Kidney (tissue), 14 donors: Measurements from ENCODE around the gene CACNA2D1. TPM values are rescaled to one million over a fixed set of nuclear protein-coding genes. Genes with fewer than 3 reads are reported as not detected.

Experiments
- DNase-seq, 5 donors: peaks; one replicate each; pipeline ENCODE4 v3.0.0-alpha.2; 2013 to 2020
- FAIRE-seq: peaks from 2 replicates; lab custom pipeline; 2012; peaks lifted over from hg19 to GRCh38; lab: Jason Lieb, UNC
- H3K27ac ChIP-seq, 2 donors: one replicate each; pipeline ENCODE4 v1.7.0; 2013; ENCODE audit warnings: low read depth in 2 of 2, low read length in 2 of 2, inconsistent platforms in 1 of 2
- H3K27me3 ChIP-seq: one replicate; pipeline ENCODE4 v1.7.1; 2013; ENCODE audit warnings: low read length, inconsistent platforms; ENCODE audit not compliant: control insufficient read depth, insufficient read depth
- H3K36me3 ChIP-seq, 3 donors: one replicate each; pipeline versions ENCODE4 v1.7.0 to v1.7.1; 2013; ENCODE audit warnings: low read length in 3 of 3, control low read depth in 1 of 3, inconsistent platforms in 1 of 3; ENCODE audit not compliant: insufficient read depth in 3 of 3, control insufficient read depth in 2 of 3
- H3K4me1 ChIP-seq, 3 donors: one replicate each; pipeline versions ENCODE4 v1.7.0 to v1.7.1; 2013; ENCODE audit warnings: low read length in 3 of 3, inconsistent platforms in 1 of 3, low read depth in 1 of 3; ENCODE audit not compliant: control insufficient read depth in 2 of 3, insufficient read depth in 2 of 3
- H3K4me3 ChIP-seq, 3 donors: one replicate each; pipeline versions ENCODE4 v1.7.0 to v1.8.1; 2013; ENCODE audit warnings: low read length in 3 of 3, control low read depth in 1 of 3, inconsistent platforms in 1 of 3
- H3K9ac ChIP-seq, 3 donors: one replicate each; pipeline versions ENCODE4 v1.7.0 to v1.7.1; 2013; ENCODE audit warnings: low read length in 3 of 3, control low read depth in 1 of 3, inconsistent platforms in 1 of 3
- H3K9me3 ChIP-seq, 3 donors: one replicate each; pipeline versions ENCODE4 v1.7.0 to v1.7.1; 2013; ENCODE audit warnings: low read length in 3 of 3, control low read depth in 1 of 3, inconsistent platforms in 1 of 3; ENCODE audit not compliant: control insufficient read depth in 2 of 3, insufficient read depth in 1 of 3
- CTCF ChIP-seq: IDR thresholded peaks from 3 replicates; pipeline ENCODE4 v1.5.1; 2012; ENCODE audit warnings: mild to moderate bottlenecking, moderate library complexity, borderline replicate concordance; ENCODE audit not compliant: insufficient read depth; ENCODE audit errors: extremely low read depth
- intact Hi-C: fragments of 100-400 bp; cut with DNase I; formaldehyde crosslinking; loops from one replicate; pipeline ENCODE4 v1.11.1; 2022
- polyA plus RNA-seq: library from polyadenylated mRNA; stranded (reverse); fragments of 350-450 nt; fragmentation: Illumina TruSeq; extraction: RNeasy Lipid Tissue Mini Kit (QIAGEN cat#74804); gene quantifications from one replicate; pipeline ENCODE4 v1.2.3, GENCODE V29; 2014; ENCODE audit warnings: low read depth, low replicate concordance; ENCODE audit not compliant: insufficient read depth
- total RNA-seq: library from RNA; stranded (reverse); fragmentation: NEBNext Ultra II Directional; extraction: Animal tissue kit (Norgen Biotek cat#: 25700); gene quantifications from one replicate; pipeline ENCODE4 v1.2.1, GENCODE V29; 2021
- donor health status: control.
- donor health status: control.
- donor health status: control.
- donor health status: control.
- donor health status: control.
- donor health status: DM: yes; HTN: yes; CAD: no.
- donor health status: Normal renal cell carcinoma (clear cell type).

Gene CACNA2D1
- total and polyA plus RNA-seq, 2 donors from 2014 or later, result 3.5 to 18.3 TPM

GRCh38 chr7:82188636-82189035 lies 254.9 kb downstream of the CACNA2D1 start:
- no peaks in the 10 kb centered on the region for H3K9me3 ChIP-seq
- no peaks in the 10 kb centered on the region for H3K27me3 ChIP-seq
- no peak for DNase-seq
- no peak overlapping the region for H3K4me3 ChIP-seq
- H3K36me3 ChIP-seq, result no peaks in the 10 kb centered on the region
- H3K9ac ChIP-seq, result no peak overlapping the region
- no peak for TF ChIP-seq CTCF
- no peak overlapping the region for H3K27ac ChIP-seq
- H3K4me1 ChIP-seq, result no peaks in the 10 kb centered on the region
- FAIRE-seq, result no peak
- intact Hi-C loops, result no loop called here

- TF ChIP-seq CTCF, result no peak
- Histone ChIP-seq H3K9me3 (no peaks in the 10 kb centered on the region), H3K9ac (no peak overlapping the region), H3K36me3 (no peaks in the 10 kb centered on the region), H3K4me1 (no peaks in the 10 kb centered on the region), H3K27me3 (no peaks in the 10 kb centered on the region), H3K27ac (no peak overlapping the region), H3K4me3 (no peak overlapping the region)
- DNase-seq, result no peak
- no peak for FAIRE-seq
- intact Hi-C loops, result no loop called here
Measured at GRCh38 chr7:82185443-82185842, 258.1 kb downstream of the CACNA2D1 start.

- DNase-seq (no peak), FAIRE-seq (no peak)
- H3K36me3 ChIP-seq, result no peaks in the 10 kb centered on the region
- no peaks in the 10 kb centered on the region for H3K27me3 ChIP-seq
- H3K9me3 ChIP-seq, result no peaks in the 10 kb centered on the region
- H3K4me1 ChIP-seq, result no peaks in the 10 kb centered on the region
- TF ChIP-seq CTCF, result no peak
- no peak overlapping the region for H3K4me3 ChIP-seq
- H3K9ac ChIP-seq, result no peak overlapping the region
- intact Hi-C loops, result no loop called here
- H3K27ac ChIP-seq, result no peak overlapping the region
Measured at GRCh38 chr7:82183634-82184033, 259.9 kb downstream of the CACNA2D1 start.

GRCh38 chr7:82179311-82179710 lies 264.3 kb downstream of the CACNA2D1 start:
- intact Hi-C loops, result no loop called here
- DNase-seq (no peak), FAIRE-seq (no peak)
- H3K9ac ChIP-seq, result no peak overlapping the region
- no peak overlapping the region for H3K4me3 ChIP-seq
- H3K9me3 ChIP-seq, result no peaks in the 10 kb centered on the region
- no peaks in the 10 kb centered on the region for H3K4me1 ChIP-seq
- H3K36me3 ChIP-seq, result no peaks in the 10 kb centered on the region
- TF ChIP-seq CTCF, result no peak
- H3K27ac ChIP-seq, result no peak overlapping the region
- H3K27me3 ChIP-seq, result no peaks in the 10 kb centered on the region
